Loucy (cell line): ENCODE measurements around the gene SLC31A2.

Experiments used
- EZH2phosphoT487 ChIP-seq: fragments of 200-600 bp; IDR thresholded peaks from 2 replicates; pipeline ENCODE4 v1.6.1; 2018; ENCODE audit warnings: antibody characterized with exemption, mild to moderate bottlenecking, moderate library complexity, borderline replicate concordance
- TF ChIP-seq, protein P1 (sequence below): fragments of 200-600 bp; sonication (generic); conservative IDR thresholded peaks from 2 replicates; pipeline ENCODE4 v1.5.1; 2014; ENCODE audit warnings: mild to moderate bottlenecking, antibody characterized with exemption, low read length

DNA sequence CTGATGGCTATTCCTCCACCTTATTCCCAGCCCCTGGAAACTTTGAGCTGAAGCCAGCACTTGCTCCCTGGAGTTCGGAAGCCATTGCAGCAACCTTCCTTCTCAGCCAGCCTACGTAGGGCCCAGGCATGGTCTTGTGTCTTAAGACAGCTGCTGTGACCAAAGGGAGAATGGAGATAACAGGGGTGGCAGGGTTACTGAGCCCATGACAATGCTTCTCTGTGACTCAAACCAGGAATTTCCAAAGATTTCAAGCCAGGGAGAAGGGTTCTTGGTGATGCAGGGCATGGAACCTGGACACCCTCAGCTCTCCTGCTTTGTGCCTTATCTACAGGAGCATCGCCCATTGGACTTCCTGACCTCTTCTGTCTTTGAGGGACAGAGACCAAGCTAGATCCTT is 12.2 kb downstream of the SLC31A2 start:
- TF ChIP-seq, protein P1, sequence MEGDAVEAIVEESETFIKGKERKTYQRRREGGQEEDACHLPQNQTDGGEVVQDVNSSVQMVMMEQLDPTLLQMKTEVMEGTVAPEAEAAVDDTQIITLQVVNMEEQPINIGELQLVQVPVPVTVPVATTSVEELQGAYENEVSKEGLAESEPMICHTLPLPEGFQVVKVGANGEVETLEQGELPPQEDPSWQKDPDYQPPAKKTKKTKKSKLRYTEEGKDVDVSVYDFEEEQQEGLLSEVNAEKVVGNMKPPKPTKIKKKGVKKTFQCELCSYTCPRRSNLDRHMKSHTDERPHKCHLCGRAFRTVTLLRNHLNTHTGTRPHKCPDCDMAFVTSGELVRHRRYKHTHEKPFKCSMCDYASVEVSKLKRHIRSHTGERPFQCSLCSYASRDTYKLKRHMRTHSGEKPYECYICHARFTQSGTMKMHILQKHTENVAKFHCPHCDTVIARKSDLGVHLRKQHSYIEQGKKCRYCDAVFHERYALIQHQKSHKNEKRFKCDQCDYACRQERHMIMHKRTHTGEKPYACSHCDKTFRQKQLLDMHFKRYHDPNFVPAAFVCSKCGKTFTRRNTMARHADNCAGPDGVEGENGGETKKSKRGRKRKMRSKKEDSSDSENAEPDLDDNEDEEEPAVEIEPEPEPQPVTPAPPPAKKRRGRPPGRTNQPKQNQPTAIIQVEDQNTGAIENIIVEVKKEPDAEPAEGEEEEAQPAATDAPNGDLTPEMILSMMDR = no peak
- TF ChIP-seq EZH2phosphoT487 = no peak
